OCI-LY3 (cell line): Measurements from ENCODE around the gene SMTNL2.

Experiments used
- EZH2phosphoT487 ChIP-seq: fragments of 200-600 bp; shearing (Covaris generic); IDR thresholded peaks from 2 replicates; pipeline ENCODE4 v1.6.1; 2018; ENCODE audit warnings: antibody characterized with exemption, mixed run types, low read depth
- TF ChIP-seq, protein P1 (sequence below): fragments of 200-600, 300-600 bp; sonication (generic); IDR thresholded peaks from 2 replicates; pipeline ENCODE4 v1.5.1; 2014; ENCODE audit warnings: antibody characterized with exemption, low read length, low read depth

DNA sequence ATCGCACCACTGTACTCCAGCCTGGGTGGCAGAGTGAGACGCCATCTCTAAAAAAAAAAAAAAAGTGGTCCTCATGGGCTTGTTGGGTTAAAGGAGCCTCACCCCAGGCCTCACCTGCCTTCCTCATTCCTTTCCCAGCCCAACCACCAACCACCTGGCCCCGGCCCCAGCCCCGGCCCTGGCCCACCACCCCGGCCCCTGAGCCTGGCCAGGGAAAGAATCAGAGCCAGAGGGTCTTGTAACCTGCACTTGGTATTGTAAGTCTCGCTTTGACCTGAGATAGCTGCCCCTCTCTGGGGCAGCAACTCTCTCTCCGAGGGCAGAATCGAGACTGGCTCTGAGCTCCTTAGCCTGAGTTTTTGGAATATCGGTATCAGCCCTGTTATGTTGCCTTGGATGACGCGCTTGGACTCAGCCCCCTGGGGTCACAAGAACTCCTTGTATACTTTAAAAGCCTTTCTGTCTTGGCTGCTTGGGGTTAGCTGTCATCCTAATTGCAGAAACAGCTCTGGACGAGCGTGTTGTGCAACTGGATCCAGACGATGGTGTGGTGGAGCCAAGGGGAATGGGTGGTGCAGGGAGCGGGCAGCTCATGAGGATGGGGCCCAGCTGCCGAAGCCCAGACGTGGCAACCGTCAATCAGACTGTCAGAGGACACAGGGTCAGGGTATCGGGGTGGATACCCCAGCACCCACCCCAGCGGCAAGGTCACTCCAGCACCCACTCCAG lies 14.6 kb downstream of the SMTNL2 start:
- TF ChIP-seq, protein P1, sequence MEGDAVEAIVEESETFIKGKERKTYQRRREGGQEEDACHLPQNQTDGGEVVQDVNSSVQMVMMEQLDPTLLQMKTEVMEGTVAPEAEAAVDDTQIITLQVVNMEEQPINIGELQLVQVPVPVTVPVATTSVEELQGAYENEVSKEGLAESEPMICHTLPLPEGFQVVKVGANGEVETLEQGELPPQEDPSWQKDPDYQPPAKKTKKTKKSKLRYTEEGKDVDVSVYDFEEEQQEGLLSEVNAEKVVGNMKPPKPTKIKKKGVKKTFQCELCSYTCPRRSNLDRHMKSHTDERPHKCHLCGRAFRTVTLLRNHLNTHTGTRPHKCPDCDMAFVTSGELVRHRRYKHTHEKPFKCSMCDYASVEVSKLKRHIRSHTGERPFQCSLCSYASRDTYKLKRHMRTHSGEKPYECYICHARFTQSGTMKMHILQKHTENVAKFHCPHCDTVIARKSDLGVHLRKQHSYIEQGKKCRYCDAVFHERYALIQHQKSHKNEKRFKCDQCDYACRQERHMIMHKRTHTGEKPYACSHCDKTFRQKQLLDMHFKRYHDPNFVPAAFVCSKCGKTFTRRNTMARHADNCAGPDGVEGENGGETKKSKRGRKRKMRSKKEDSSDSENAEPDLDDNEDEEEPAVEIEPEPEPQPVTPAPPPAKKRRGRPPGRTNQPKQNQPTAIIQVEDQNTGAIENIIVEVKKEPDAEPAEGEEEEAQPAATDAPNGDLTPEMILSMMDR, result no peak
- no peak for TF ChIP-seq EZH2phosphoT487
